Left cardiac atrium (tissue), 2 donors: ENCODE results near the gene MTHFD2L. TPM values are rescaled to one million over a fixed set of nuclear protein-coding genes. Genes with fewer than 3 reads are reported as not detected.

Experiments
- total RNA-seq, 2 donors: library from RNA; stranded (reverse); fragmentation: NEBNext Ultra II Directional; extraction: Animal tissue kit (Norgen Biotek cat#: 25700); gene quantifications; one replicate each; pipeline ENCODE4 v1.2.1, GENCODE V29; 2021
- donor health status: DM: no; HTN: yes; CAD: no; lungs with severe emphysema.
- donor health status: DM: yes; HTN: yes; CAD: no.

The MTHFD2L gene
- total RNA-seq, 2 donors from 2014 or later, result 9.2 to 11.7 TPM

Other genes with a start within 250 kb of the MTHFD2L start
- gene PF4, start 176.1 kb upstream of the MTHFD2L start, total RNA-seq, result under 1 TPM in 1 of 2 donors, not detected in 1; 0.60 TPM
- under 1 TPM in 1 of 2 donors, not detected in 1; 0.86 TPM for gene PPBP, start 169.9 kb upstream of the MTHFD2L start, total RNA-seq
- gene CXCL5, start 159.4 kb upstream of the MTHFD2L start, total RNA-seq, result under 1 TPM; 0.09 to 0.18 TPM
- 1 to 10 TPM in 1 of 2 donors, under 1 TPM in 1; 0.88 to 1.8 TPM for gene CXCL3, start 119.4 kb upstream of the MTHFD2L start, total RNA-seq
- gene CXCL2, start 58.9 kb upstream of the MTHFD2L start, total RNA-seq, result 10 to 100 TPM; 26.6 to 33.0 TPM
- 1 to 10 TPM; 3.3 to 8.5 TPM for gene EPGN, start 150.4 kb downstream of the MTHFD2L start, total RNA-seq
- gene EREG, start 207.0 kb downstream of the MTHFD2L start, total RNA-seq, result 1 to 10 TPM in 1 of 2 donors, under 1 TPM in 1; 0.84 to 2.9 TPM